ENCODE measurements around the gene PRCD. TPM values are rescaled to one million over a fixed set of nuclear protein-coding genes. Genes with fewer than 3 reads are reported as not detected.

PRCD gene, protein sequence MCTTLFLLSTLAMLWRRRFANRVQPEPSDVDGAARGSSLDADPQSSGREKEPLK
- 4.3 TPM for total RNA-seq

DNA sequence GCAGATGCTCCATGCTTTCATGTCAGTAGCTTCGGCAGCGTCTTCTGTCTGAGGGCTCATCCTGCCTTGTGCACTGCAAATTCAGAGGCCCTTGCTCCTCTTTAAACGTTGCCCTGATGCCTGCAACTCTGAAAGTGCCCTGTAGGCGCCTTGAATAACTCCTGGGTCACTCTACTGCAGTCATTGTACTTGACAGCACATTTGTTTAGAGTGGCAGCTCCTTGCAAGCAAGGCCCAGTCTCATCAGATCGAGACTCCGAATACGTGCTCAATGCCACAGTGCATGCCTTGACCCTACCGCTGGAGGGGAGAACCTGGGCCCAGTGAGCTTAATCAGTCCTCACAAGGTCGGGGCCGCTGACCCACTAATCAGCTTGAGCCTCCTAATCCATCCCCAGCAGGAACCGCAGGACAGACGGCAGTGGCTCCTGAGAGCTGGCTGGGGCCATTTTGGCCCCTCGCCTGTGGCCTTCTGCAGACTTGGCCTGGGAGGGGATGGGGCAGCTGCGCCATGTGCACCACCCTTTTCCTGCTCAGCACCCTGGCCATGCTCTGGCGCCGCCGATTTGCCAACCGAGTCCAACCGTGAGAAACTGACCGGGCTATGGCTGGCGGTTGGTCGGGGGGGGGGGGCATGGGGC is at the start of gene PRCD:
PRCD (plus strand) TSS at position 414 of the 641 bp plus-strand sequence; CDS start at position 512, 98 bp downstream.
- no peak for DNase-seq (ENCODE audit: low spot score)

DNA sequence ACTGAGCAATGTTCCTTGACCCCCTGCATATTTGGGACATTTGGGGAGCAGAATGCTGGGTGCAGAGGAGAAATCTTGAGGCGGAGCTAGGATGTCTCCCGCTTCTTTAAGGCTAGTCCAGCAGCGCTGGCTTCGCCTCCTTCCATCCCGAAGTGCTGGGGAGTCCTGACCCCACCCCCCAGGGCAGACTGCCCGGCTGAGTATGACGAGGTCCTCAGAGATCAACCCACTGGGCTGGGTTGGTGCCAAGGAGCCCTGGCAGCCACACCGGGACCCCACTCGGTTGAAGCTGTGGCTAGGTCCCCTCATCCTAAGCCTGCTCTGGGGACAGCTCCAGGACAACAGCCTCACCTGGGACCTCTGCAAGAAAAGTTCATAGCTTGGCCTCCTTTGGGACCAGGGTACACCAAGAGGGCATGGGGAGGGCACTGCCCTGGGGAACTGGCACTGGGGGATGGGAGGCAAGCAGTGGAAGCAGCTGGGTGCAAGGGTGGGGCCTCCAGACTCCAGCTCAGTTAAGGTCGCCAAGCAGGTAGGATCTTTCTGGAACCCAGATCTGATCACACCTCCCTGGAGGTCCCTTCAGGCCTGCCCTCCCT is 49.6 kb upstream of the PRCD start:
- DNase-seq (ENCODE audit: low spot score) = no peak

DNA sequence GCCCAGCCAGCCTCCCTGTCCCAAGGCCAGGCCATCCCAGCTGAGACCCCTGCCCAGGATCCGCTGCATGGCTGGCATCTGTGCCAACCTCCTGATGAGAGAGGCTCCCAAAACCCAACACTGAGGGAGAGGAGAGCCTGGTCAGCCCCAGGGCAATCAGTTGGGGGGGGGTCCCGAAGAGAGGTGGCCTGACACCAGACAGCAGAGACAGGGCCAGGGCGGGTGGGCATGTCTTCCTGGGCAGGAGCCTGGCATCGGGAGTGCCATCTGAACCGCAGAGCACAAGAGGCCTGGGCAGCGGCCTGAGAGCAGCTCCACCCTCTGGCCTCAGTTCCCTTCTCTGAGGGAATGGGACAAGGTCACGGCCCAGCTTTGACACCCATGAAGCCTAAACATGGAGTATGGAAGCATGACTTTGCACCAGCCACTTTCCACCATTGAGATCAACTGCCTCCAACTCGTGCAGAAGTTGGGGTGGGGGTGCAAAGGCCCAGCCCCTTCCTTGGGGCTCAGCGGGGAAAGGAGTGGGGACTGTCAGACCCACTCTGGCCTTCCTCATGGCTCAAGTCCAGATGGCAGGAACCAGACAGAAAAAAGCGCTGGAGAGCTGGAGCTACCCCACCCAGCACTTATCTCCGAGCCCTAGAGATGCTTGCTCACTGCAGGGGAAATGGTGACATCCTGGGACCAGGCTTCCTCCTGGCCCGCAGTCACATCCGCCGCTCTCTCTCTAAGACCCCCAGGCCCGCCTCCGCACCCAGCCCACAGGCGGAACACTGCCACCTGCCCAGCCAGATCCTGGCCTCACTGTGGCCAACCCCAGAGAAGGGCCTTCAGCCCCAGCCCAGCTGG is 48.3 kb upstream of the PRCD start:
- DNase-seq (ENCODE audit: low spot score) = no peak

DNA sequence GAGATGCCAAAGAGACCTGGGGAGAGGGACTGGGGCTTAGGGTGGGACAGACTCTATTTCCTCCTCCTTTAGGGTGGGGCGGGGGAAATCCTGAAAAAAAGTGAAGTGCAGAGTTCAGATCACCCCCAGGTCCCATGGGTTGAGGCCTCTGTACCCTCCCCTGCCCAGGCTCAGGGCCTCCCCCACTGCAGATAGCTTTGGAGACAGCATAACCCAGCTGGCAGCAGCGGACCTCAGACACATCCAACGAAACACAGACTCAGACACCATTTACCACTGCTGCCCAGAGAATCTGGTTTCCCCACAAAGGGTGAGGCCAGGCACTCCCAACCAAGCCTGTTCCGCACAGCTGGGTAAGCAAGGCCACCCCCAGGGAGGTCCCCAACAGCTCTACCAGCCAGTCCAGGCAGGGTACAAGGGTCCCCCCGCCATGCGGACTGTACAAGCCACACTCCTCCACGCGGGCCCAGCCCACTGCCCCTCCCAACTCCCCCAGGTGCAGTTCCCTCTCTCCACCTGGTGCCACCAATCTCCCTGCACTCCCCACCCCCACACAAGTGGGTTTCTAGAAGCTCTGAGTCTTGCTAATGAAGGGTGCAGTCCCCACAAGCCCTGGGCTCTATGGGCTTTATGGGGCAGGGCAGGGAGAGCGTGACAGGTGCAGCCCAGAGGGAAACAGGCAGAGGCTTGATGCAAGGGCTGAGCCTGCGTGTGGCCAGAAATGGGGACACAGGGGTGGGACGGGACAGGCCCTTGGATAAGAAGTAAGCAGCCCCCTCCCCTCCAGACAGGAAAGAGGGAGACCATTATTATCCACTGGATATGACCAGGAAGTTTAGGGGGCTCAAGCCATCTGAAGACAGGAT is 47.5 kb upstream of the PRCD start:
- no peak for DNase-seq (ENCODE audit: low spot score)

DNA sequence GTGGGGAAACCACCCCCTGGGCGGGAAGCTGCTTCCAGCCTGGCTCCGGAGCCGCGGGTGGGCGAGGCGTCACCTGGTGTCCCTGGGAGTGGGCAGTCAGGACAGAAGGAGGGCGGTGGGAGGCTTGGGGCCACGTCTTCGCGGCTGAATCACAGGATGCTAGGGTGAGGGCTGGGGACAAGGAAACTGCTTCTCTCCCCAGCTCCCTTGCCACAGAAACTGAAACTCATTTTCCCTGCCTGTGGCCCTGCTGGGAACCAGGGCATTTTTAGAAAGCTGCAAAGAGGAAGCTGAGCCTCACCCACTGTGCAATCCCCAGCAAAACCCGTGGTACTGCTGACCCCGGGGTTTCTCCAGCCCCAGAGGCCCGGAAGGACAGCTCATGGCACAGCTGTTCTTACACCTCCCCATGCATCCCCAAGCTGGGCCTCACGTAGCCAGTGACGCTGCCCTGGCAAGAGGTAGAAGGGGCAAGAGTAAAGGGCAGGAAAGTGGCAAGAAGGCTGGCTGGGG is 46.8 kb upstream of the PRCD start:
- peak; percentile 47 for DNase-seq (ENCODE audit: low spot score)

DNA sequence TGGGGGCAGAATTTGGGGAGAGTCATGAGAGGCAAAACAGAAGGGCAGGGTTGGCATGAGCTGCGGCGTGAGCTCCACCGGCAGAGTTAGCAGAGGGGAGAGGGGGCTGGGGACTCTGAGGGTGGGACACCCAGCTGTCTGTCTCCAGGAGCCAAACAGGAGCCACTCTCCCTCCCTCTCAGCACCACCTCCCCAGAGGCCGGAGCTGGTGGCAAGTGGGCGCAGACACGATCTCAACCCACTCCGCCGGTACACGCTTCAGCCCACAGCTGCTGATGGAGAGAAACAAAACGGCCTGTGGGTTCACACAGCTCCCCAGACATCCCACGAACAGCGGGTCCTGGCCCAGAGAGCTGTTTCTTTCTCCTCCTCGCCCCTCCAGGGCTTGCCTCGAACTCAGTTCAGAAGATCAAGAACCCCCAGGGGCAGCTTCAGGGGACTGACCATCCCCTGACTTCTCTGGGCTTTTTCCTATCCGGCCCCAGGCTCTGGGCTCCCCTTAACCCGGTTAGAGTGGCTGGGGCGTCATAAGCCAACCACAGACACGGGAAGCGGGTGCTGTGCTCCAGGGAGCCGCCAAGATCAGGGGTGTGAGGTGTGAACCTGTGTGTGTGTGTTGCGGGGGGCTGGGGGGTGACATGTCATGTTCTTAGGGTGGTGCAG is 46.2 kb upstream of the PRCD start:
- DNase-seq (ENCODE audit: low spot score) = no peak

DNA sequence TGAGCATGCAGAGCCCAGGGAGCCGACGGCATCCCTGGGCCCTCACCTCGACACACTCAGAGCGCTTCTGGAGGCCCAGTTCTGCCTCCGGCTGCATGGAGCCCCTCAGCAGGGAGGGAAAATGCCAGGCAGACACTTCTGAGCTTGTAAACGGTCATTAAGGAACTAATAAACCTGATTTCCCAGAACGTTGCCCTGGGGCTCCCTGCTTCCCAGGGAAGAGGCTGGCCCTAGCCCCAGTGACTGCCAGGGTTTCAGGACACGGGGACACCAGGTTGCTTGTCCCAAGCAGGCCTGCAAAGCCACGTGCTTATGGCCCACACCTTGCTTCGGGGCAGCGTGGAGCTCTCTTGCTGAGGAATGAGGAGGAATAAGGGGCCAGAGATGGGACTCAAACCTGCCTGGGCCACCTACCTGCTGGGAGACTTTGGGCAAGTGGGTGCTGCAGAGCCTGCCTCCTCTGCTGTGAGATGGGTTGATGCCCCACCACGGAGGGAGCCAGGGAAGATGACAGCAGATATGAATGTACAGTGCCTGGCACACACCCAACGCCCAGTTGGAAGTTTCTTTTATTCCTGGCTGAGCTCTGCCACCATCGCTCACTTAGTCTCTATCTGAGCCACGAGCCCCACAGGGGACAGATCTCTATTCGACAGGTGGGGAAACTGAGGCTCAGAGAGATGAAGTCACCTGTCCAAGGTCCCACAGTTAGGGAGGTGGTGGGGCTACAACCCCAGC is 44.0 kb upstream of the PRCD start:
- DNase-seq (ENCODE audit: low spot score) = no peak

DNA sequence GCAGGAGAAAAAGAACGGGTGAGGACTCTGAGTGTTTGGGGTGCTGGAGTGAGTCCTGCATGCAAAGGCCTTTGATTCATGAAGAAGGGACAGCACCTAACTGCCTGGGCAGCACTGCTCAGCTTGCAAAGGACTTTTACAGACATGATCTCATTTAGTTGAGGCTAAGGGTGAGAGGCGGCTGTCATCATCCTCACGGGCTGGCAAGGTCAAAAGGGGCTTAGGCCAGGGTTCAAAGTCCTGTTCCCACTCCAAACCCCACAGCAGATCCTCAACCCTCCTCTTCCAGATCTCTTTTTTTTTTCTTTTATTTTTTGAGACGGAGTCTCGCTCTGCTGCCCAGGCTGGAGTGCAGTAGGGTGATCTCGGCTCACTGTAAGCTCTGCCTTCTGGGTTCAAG is 43.4 kb upstream of the PRCD start:
- DNase-seq (ENCODE audit: low spot score) = no peak

DNA sequence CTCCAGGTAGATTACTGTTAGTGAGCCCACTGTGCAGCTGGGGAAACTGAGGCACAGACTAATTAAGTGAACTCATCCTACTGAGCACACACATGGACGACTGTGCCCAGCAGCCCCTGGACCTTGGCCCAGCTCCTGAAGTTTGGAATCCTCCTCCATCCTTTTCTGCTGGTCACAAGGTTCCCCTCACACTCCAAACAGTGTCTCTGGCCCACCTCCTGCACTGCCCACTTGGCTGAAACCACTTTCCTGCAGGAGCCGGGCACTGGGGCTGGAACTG is 42.2 kb upstream of the PRCD start:
- DNase-seq (ENCODE audit: low spot score) = no peak

DNA sequence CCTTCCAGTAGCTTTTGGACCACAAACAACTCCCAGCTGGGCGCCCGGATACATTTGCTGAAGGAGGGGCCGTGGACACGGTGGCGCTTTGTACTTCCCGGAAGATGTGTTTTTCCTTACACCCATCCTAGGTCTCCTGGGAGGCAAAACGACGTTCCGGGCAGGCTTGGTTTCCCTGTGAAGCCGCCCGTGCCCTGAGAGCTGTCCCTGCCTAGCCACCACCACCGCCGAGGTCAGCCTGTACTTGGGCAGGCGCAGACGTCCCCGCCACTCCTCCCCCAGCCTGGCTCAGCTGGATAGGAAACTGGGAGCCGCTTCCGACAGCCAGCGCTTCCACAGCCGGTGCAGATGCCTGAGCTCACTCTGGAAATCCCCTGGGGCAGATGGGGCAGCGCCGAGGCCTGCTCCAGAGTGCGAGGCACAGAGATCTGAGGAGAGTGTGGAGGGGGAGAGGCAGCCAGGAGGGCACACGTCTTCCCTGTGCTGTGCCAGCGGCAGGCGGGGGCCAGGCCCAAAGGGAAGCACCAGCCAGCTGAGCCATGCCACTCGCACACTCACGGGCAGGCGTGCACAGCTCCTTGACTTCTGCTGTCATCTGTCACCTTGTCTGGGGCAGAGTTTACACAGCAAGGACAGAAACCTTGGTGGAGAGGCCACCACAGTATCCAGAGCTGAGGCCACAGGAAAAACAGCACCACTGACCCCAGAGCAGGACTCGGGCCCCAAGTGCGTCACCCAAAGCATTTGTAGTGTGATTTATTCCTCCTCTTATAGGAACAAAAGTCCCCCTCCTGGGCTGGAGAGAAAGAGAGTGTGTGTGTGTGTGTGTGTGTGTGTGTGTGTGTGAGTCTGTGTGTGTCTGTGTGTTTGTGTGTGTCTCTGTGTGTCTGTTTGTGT is 41.6 kb upstream of the PRCD start:
- peak; percentile 73 for DNase-seq (ENCODE audit: low spot score)

DNA sequence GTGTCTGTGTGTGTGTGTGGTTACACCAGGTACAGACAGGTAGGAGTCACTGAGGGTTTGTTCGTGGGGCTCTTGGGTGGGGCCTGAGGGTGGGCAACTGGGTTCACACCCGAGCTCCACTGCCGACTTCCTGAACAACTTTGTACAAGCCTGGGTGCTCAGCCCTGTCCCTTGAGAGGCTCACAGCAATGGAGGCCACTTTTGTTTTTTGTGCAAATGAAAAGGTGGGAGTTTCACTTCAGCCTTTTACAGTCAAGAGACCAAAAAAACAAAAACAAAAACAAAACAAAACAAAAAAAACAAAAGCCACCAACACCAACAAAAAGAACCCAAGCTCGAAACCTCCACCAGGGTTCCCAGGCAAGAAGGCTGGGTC is 41.0 kb upstream of the PRCD start:
- no peak for DNase-seq (ENCODE audit: low spot score)

DNA sequence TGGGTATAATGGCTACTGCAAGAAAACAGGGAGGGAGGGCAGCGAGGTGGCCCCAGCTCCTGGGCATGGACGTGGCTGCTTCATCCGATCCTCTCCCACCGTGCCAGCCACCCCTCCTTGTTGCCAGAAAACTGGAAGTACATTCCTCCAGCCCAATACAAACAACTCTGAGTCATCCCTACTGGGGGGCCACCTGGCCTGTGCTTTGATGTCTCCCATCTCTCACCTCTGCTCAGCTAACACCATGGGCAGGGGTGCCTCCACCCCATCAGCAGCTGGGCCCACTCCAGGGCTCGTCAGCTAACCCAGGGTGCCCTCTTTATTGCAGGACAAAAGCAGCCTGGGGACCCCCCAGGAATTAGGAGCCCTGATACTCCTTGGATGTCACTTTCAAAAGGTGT is 40.6 kb upstream of the PRCD start:
- DNase-seq (ENCODE audit: low spot score) = no peak

DNA sequence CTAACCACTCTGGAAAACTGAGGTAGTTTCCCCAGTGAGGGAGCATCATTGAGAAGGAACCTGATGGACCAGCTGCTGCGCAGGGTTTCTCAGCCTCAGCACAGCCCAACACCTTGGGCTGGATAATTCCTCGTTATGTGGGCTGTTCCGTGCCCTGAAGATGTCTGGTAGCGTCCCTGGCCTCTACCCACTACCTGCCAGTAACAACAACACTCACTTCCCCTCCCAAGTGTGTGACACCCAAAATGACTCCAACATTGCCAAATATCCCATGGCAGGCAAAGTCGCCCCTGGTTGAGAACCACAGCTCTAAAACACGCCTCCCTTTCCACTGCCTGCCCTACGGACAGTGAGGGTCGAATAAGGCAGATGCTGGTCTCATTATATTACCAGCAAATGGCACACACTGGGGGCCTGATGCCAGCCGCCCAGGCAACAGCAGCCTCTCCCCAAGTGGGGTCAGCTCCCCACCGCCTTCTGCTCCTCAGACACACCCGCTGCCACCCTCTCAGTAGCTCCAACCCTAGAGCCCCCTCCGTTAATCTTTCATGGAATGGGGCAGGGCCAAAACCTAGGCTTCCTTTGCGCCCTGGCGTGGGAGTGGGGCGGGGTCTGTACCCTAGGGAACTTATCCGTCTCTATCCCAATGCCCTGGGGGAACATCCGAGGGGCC is 39.6 kb upstream of the PRCD start:
- no peak for DNase-seq (ENCODE audit: low spot score)

DNA sequence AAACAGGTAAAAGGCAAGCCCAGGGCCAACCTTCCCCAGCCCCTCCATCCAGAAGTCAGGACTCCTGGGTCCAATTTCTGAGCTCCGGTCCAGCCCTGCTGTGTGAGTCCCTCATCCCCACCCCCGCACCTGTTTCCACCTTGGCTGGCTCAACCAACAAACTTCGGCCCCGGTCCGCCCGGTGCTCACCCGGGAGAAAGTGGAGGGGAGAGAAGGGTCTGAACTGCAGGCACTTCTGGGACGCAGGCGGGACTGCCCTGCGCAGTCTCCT is 39.2 kb upstream of the PRCD start:
- no peak for DNase-seq (ENCODE audit: low spot score)

DNA sequence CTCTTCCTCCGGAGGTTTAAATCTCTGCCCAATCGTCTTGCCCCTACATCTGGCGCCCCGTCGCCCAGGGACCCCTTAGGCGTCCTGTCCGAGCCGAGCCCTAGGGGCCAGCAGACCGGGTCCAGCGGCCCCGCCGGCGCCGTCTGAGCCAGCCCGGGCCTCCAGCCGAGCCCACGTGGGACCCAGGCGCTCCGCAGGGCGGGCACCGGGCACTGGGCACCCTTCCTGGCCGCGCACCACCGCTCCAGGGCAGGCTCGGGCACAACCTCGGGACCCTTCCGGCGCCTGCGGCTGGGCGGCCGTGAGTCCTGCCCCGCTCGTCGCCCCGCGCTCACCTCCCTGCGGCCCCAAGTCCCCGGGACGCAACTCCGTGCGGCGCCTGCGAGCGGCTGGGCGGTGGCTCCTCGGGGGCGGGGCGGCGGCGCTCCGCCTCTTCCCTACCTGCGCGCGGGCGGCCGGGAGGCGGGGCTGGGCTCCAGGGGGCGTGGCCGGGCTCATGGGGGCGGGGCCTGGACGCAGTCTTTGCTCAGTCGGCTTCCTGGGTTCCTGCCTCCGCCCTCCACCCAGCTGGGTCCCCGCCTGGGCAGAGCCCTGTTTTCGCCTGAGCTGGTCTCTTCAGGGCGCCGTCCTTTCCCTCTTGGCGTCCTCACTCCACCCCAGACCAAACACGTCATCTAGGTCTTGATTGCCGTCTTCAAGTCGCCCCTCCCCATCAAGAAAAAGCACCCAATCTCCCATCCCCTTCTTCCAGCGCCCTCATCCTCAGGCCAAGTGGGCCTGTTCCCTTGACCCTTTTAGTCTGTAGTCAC is 38.6 kb upstream of the PRCD start, which contains the start of gene RHBDF2:
RHBDF2 (minus strand) TSS at position 406 of the 809 bp plus-strand sequence. CDS start 19,899 bp downstream, outside the sequence.
- peak; percentile 94 for DNase-seq (ENCODE audit: low spot score)

DNA sequence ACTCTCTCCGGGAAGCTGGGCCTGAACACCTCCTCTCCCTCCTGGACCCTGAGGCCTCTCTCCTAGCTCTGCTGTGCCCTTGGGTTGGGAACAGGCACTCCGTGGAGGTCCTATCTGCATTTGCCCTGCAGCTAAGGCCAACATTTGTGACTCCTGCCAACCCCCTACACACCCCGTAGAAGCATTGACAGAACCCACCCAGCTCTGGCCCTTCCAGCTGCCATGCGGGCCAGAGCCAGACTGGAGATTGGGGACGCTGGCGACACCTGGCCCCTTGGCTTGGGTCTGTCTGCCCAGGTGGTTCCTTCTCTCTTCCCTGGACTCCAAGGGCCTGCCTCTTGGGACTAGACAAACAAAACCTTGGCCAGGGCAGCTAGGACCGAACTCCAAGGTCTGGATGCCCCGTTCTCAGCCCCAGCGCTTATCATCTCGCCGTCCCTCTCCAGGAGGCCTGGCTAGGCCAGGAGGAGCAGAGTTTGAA is 38.0 kb upstream of the PRCD start:
- no peak for DNase-seq (ENCODE audit: low spot score)

DNA sequence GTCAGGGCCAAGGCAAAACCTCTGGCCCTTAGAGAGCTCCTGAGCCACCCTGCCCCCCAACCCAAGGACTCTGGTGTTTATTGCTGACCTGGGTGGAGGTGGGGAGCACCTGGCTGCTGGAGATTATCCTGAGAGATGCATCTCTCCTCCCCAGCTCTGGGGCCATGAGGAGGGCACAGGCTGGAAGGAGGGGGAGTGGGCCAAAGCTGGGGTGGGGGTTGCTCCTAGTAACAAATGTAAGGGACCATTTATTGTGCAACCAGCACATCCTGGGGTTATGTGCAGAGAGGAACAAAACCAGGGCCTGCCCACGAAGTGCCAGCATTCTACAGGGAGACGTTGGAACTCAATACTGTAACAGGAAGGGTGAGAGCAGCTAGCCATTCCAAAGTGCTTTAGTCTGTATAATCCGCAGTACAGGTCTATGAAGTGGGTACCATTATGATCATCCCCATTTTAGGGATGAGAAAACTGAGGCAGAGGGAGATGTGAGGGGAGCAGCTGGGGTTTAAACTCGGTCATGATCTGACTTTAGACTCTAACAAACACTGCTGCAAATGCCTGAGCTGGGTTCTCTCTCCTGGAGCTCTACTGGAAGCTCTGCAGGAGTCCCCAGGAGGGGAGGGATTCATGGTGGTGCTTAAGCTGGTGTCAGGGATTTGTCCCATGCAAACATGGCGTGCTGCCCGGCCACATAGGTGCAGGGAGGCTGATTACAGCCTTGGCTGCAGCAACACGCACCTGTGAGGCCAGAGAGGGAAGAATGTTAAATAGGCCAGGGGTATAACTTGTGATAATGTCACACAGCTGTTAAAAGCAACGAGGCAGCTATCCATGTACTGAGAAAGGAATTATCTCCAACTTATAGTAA is 37.3 kb upstream of the PRCD start:
- DNase-seq (ENCODE audit: low spot score) = no peak

Measured in mucosa of gallbladder (tissue), 1 donor.